DOHH2 (cell line): Measurements from ENCODE around the gene GRIK2.

ENCODE experiments used
- CTCF ChIP-seq: fragments of 200-600 bp; sonication (generic); IDR thresholded peaks from one replicate; pipeline ENCODE4 v1.5.1; 2014; ENCODE audit warnings: antibody characterized with exemption, mild to moderate bottlenecking, low read depth, low read length; ENCODE audit not compliant: poor library complexity, severe bottlenecking
- EZH2phosphoT487 ChIP-seq: fragments of 200-600 bp; sonication (generic); IDR thresholded peaks from 2 replicates; pipeline ENCODE4 v1.6.1; 2017; ENCODE audit warnings: borderline replicate concordance, mild to moderate bottlenecking, antibody characterized with exemption, low read length, moderate library complexity, mixed read lengths

- TF ChIP-seq CTCF (no peak), EZH2phosphoT487 (no peak)
Measured at GRCh38 chr6:101799531-101799930, 406.0 kb downstream of the GRIK2 start.
